Measurements from ENCODE around the gene SKIL.

The SKIL gene

GRCh38 chr3:170421111-170421641 is 63.7 kb downstream of the SKIL start:
- DNase-seq (ENCODE audit: low read depth, low spot score), result no peak
- no peaks in the 10 kb centered on the region for H3K9me3 ChIP-seq (ENCODE audit: low read depth, low read length)
- H3K4me3 ChIP-seq, result no peak overlapping the region
- TF ChIP-seq POLR2AphosphoS5 (IDR thresholded peaks at IDR 0.05; ENCODE audit: borderline replicate concordance, low read depth, low read length), result no peak
- no peak for TF ChIP-seq EZH2 (IDR thresholded peaks at IDR 0.05)
- no peak for TF ChIP-seq FOXP2 (optimal IDR thresholded peaks at IDR 0.05; ENCODE audit: control extremely low read depth, extremely low read length, insufficient read depth)
- H3K9ac ChIP-seq (ENCODE audit: insufficient read length), result no peak overlapping the region
- H3K36me3 ChIP-seq (ENCODE audit: insufficient read depth, low read length), result no peaks in the 10 kb centered on the region
- H3K27ac ChIP-seq, result no peak overlapping the region

- H3K4me3 ChIP-seq, result no peak overlapping the region
- DNase-seq (ENCODE audit: low read depth, low spot score), result no peak
- H3K9me3 ChIP-seq (ENCODE audit: low read depth, low read length), result no peaks in the 10 kb centered on the region
- no peak overlapping the region for H3K27ac ChIP-seq
- no peaks in the 10 kb centered on the region for H3K36me3 ChIP-seq (ENCODE audit: insufficient read depth, low read length)
- TF ChIP-seq POLR2AphosphoS5 (IDR thresholded peaks at IDR 0.05; ENCODE audit: borderline replicate concordance, low read depth, low read length), result no peak
- TF ChIP-seq EZH2 (IDR thresholded peaks at IDR 0.05), result no peak
- TF ChIP-seq FOXP2 (optimal IDR thresholded peaks at IDR 0.05; ENCODE audit: control extremely low read depth, extremely low read length, insufficient read depth), result no peak
- H3K9ac ChIP-seq (ENCODE audit: insufficient read length), result no peak overlapping the region
Observed at GRCh38 chr3:170421758-170422157, 64.2 kb downstream of the SKIL start.

GRCh38 chr3:170423001-170423615 is 65.6 kb downstream of the SKIL start:
- no peak for DNase-seq (ENCODE audit: low read depth, low spot score)
- TF ChIP-seq POLR2AphosphoS5 (IDR thresholded peaks at IDR 0.05; ENCODE audit: borderline replicate concordance, low read depth, low read length) (no peak), EZH2 (IDR thresholded peaks at IDR 0.05) (no peak), FOXP2 (optimal IDR thresholded peaks at IDR 0.05; ENCODE audit: control extremely low read depth, extremely low read length, insufficient read depth) (no peak)

DNA sequence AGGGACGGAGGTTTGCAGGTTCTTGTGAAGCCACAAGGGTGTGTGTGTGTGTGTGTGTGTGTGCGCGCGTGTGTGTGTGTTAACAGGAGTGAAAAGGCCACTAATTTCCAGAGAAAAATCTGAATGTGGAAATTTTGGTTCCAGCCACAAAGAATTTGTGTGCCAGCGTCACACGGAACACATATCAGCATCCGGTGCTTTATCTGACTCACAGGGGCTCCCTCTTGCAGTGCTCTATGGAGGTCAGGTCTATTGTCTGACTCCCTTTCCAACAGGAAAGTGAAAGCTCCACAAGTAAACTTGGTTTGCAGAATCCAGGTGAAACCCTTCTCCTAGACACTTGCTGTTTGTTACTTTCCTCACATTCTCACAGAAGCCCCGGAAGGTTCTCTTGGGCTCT is 67.4 kb downstream of the SKIL start:
- no peak overlapping the region for H3K4me3 ChIP-seq
- H3K9ac ChIP-seq (ENCODE audit: insufficient read length), result no peak overlapping the region
- no peak for TF ChIP-seq FOXP2 (optimal IDR thresholded peaks at IDR 0.05; ENCODE audit: control extremely low read depth, extremely low read length, insufficient read depth)
- no peak for TF ChIP-seq EZH2 (IDR thresholded peaks at IDR 0.05)
- TF ChIP-seq POLR2AphosphoS5 (IDR thresholded peaks at IDR 0.05; ENCODE audit: borderline replicate concordance, low read depth, low read length), result no peak
- no peaks in the 10 kb centered on the region for H3K9me3 ChIP-seq (ENCODE audit: low read depth, low read length)
- H3K36me3 ChIP-seq (ENCODE audit: insufficient read depth, low read length), result no peaks in the 10 kb centered on the region
- no peak overlapping the region for H3K27ac ChIP-seq
- no peak for DNase-seq (ENCODE audit: low read depth, low spot score)

More at GRCh38 chr3:170423001-170423615, 65.6 kb downstream of the SKIL start:
- H3K36me3 ChIP-seq (ENCODE audit: insufficient read depth, low read length), result no peaks in the 10 kb centered on the region
- H3K27ac ChIP-seq, result no peak overlapping the region
- no peaks in the 10 kb centered on the region for H3K9me3 ChIP-seq (ENCODE audit: low read depth, low read length)
- H3K4me3 ChIP-seq, result no peak overlapping the region
- H3K9ac ChIP-seq (ENCODE audit: insufficient read length), result no peak overlapping the region

GRCh38 chr3:170425491-170426239 is 68.2 kb downstream of the SKIL start:
- H3K36me3 ChIP-seq (ENCODE audit: insufficient read depth, low read length), result no peaks in the 10 kb centered on the region
- no peak overlapping the region for H3K9ac ChIP-seq (ENCODE audit: insufficient read length)
- no peaks in the 10 kb centered on the region for H3K9me3 ChIP-seq (ENCODE audit: low read depth, low read length)
- DNase-seq (ENCODE audit: low read depth, low spot score), result no peak
- no peak overlapping the region for H3K27ac ChIP-seq
- TF ChIP-seq FOXP2 (optimal IDR thresholded peaks at IDR 0.05; ENCODE audit: control extremely low read depth, extremely low read length, insufficient read depth), result no peak
- no peak for TF ChIP-seq POLR2AphosphoS5 (IDR thresholded peaks at IDR 0.05; ENCODE audit: borderline replicate concordance, low read depth, low read length)
- TF ChIP-seq EZH2 (IDR thresholded peaks at IDR 0.05), result no peak
- H3K4me3 ChIP-seq, result no peak overlapping the region

DNA sequence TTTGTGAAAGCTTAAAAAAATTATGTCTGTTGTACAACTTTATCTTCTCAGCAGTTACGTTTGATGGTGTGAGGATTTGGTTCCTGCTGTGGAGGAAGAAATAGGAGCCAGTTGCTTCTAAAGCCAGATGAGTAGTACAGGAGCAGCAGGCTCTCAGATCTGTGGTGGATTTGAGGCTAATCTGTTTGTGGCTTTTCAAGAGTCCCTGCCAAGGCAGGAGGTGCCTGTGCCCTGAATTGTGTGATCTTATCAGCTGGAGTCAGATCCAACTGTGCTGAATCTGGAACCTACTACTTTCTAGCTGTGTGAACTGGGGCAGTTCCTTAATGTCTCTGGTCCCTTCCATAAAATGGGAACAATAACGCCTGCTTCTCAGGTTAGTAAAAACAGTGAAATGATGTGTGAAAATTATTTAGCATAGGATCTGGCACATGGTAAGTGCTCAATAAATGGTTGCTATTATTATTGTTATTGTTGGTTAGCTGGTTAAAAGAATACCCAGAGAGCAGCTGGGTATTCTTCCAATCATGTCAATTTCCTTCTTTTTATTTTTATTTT is 68.8 kb downstream of the SKIL start:
- Histone ChIP-seq H3K4me3 (no peak overlapping the region), H3K27ac (no peak overlapping the region), H3K36me3 (ENCODE audit: insufficient read depth, low read length) (no peaks in the 10 kb centered on the region), H3K9me3 (ENCODE audit: low read depth, low read length) (no peaks in the 10 kb centered on the region), H3K9ac (ENCODE audit: insufficient read length) (no peak overlapping the region)
- no peak for DNase-seq (ENCODE audit: low read depth, low spot score)
- TF ChIP-seq EZH2 (IDR thresholded peaks at IDR 0.05), result no peak

DNA sequence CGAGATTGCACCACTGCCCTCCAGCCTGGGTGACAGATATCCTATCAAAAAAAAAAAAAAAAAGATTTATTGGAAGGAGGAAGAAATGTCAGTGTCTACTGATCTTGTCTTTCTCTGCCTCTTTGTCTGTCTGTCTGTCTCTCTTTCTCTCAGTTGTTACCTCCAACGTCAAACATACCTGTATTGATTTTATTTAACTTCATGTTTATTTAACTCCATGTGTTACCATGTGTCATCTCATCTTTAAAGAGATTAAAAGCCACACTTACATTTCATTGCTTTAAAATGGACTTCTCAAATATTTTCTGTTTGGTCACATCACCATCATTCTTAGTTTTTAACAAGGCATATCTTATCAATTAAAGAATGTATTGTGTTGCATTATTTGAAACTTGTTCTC is 70.6 kb downstream of the SKIL start:
- Histone ChIP-seq H3K4me3 (no peak overlapping the region), H3K9me3 (ENCODE audit: low read depth, low read length) (no peaks in the 10 kb centered on the region), H3K36me3 (ENCODE audit: insufficient read depth, low read length) (no peaks in the 10 kb centered on the region), H3K9ac (ENCODE audit: insufficient read length) (no peak overlapping the region), H3K27ac (no peak overlapping the region)
- no peak for DNase-seq (ENCODE audit: low read depth, low spot score)
- TF ChIP-seq FOXP2 (optimal IDR thresholded peaks at IDR 0.05; ENCODE audit: control extremely low read depth, extremely low read length, insufficient read depth) (no peak), EZH2 (IDR thresholded peaks at IDR 0.05) (no peak), POLR2AphosphoS5 (IDR thresholded peaks at IDR 0.05; ENCODE audit: borderline replicate concordance, low read depth, low read length) (no peak)

DNA sequence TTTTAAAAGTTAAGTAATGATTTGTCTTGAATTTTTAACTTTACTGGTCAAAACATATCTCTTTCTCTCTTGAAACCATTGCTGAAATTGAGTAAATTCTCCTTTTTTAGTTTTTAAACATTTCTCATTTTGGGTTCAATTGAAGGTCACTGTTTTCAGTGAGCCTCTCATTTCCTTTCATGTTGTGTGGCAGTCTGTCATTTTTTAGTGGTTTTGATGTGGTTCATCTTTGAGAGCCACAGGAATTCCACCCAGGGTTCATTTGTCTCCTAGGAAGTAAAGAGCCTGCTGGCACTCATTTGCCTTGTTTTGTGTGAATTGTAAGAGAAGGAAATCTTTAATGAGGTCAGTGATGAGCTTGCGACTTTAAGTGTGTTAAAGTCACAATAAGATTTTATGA is 71.5 kb downstream of the SKIL start:
- no peak overlapping the region for H3K4me3 ChIP-seq
- no peaks in the 10 kb centered on the region for H3K36me3 ChIP-seq (ENCODE audit: insufficient read depth, low read length)
- peak; percentile 12 for DNase-seq (ENCODE audit: low read depth, low spot score)
- no peaks in the 10 kb centered on the region for H3K9me3 ChIP-seq (ENCODE audit: low read depth, low read length)
- TF ChIP-seq EZH2 (IDR thresholded peaks at IDR 0.05), result no peak
- no peak overlapping the region for H3K9ac ChIP-seq (ENCODE audit: insufficient read length)
- H3K27ac ChIP-seq, result no peak overlapping the region

Data from SK-N-MC (cell line).